GM19397 (cell line): ENCODE data around the gene TAF5L.
A peak's percentile ranks its signal among the peaks of the same experiment; 100 is the strongest.

Experiments
- ATAC-seq: cut with Tn5 transposase; IDR thresholded peaks from one replicate; pipeline ENCODE4 v1.9.1; 2021; ENCODE audit warnings: mild to moderate bottlenecking, moderate library complexity; ENCODE audit not compliant: unreplicated experiment

The TAF5L gene

GRCh38 chr1:229625915-229626831 is at the start of gene TAF5L, which contains the start of gene URB2:
Gene TAF5L (minus strand): TSS chr1:229626122. CDS start chr1:229614482, 11,640 bp downstream.
Gene URB2 (plus strand): TSS chr1:229626247. CDS start chr1:229627634, 1,387 bp downstream.
- peak; percentile 88 for ATAC-seq

GRCh38 chr1:229675396-229675795 is 49.5 kb upstream of the TAF5L start:
- ATAC-seq, result no peak

DNA sequence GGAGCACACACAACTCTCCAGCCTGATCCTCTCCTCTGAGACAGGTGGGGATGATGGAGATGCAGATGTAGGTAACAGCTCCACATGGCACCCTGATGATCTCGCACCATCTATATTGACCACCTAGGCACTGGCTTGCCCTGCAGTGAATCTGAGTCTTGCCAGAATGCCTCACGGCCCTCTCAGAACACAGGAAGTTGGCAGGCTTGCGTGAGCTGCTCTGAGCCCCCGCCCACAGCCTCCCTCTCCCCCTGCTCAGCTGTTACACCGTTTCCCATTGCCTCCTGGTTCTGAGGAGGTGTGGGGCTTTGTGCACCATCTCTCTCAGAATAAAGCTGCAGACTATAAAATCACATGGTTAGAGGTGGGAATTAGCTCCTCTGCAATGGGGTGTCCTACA is 48.1 kb upstream of the TAF5L start:
- ATAC-seq, result no peak

DNA sequence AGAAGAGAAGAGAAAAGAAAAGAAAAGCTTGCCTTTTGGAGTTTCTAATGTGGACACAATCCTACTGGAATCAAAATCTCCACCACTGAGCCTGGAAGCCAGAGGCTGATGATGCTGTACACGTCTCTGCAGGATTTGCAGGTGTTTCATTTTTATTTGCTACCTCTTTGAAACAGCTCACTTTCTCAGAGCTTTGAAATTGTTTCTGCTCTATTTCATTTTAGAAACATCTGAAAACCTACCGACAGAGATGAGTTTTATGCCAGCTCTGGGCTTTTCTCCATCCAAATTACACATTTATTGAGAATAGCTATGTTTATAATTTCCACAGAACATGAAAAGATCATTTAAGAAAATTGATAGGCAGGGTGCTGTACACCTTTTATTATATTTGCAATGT is 46.3 kb upstream of the TAF5L start:
- ATAC-seq, result no peak

DNA sequence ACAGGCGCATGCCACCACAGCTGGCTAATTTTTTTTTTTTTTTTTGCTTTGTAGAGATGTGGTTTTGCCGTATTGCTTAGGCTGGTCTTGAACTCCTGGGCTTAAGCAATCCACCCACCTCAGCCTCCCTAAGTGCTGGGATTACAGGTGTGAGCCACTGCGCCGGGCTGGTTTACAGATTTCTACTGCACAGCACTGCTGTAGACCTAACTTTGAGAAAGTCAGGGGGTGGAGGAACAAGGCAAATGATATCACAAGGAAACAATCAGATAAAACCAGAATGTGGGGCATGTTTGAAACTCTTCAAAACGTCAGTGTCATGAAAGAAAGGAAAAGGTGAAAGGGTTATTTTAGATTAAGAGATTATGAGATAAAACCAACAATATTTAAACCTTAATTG is 45.4 kb upstream of the TAF5L start:
- no peak for ATAC-seq

- ATAC-seq, result no peak
Observed at GRCh38 chr1:229669333-229669732, 43.4 kb upstream of the TAF5L start.

DNA sequence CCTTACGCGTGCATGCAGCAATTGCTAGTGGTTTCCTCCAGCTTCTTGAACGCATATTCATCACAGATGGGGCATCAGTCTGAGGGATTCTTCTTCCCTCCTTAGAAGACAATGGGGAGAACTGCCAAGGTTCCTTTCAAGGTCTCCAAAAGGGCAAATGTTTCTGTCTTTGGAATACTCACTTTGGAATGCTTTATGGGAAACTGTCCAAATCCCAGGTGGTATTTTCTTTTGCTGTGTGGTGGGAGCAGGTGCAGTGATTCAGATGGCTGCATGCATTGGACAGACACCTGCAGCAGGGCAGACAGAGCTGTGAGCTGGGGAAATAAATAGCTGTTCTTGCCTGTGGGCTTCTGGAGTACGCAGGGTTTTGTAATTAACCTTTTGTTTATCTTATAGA is 40.7 kb upstream of the TAF5L start:
- no peak for ATAC-seq

GRCh38 chr1:229665912-229666558 is 40.1 kb upstream of the TAF5L start:
- ATAC-seq, result no peak

DNA sequence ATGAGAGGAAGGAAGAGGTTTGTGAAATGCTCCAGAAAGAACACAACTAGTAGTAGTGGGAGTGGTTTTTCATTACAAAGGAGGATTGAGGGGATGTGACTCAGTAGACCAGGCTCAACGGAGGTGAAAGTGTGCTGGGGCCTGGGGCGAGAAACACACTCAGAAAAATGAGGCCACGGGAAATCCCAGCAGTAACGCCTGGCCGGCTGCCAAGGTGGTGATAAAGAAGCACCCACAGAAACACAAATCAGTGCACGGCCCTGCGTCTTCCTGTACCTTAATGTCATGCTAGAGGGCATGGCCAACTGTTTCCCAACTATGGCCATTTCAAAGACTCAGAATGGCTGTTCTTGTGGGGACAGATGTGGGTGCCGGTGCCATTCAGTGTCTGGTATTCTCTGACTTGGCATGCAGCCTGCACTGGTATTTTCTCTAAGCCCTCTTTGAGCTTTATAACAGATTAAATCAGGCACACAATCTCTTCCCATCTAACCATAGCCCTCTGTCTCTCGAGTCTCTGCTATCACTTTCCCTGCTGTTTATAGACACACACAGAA is 38.3 kb upstream of the TAF5L start:
- ATAC-seq, result no peak

GRCh38 chr1:229661897-229662296 is 36.0 kb upstream of the TAF5L start:
- ATAC-seq, result no peak

- peak; percentile 62 for ATAC-seq
Observed at GRCh38 chr1:229661022-229661877, 35.3 kb upstream of the TAF5L start.

DNA sequence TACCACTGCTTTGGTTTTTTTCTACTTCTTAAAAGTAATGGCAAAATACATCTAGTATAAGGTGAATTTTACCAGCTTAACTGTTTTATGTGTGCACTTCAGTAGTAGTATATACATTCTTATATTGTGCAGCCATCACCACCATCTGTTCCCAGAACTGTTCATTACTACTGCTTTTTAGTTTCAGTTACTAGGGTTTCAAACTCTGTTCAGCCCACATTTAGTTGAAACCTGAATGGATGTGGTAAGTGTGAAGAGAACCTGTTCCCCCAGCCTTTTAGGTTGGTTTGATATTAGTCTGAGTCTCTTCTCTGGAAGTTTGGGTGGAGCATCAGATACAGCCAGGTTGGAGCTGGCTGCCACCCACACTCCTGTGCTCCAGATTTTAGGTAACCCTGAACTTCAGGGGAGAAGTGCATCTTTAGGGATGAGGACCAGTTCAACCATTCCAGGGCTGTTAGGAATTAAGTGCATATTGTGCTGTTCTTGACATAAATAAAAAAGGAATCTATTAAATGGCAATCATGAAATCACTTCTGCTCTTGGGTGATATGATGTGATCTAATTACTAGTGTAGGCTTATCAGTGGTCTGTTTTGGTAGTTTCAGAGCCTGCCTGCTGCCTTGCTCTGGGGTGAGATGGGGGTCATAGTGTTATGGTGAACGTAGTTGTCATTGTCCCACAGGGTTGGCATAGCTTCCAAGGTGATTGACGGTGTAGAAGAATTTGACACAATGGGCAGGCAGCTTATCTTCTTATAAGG is 32.3 kb upstream of the TAF5L start:
- ATAC-seq, result no peak

DNA sequence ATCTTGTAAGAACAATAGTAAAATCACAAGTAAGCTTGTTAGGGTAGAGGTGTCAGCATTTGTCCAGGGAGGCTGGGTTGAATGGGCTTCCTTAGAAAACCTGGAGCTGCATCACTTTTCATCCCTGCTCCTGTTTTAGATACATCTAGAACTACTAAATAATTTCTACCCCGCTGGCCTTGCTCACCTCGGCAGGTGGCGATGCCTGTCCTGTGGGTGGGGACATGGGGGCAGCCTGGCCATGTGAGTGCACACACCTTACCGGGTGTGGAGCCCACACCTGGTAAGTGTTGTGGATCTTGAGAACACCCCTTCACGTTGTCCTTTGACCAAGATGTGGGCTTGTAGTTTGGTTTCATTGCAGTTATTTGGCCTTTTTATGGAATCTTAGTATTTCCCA is 29.9 kb upstream of the TAF5L start:
- ATAC-seq, result no peak

GRCh38 chr1:229653420-229653819 is 27.5 kb upstream of the TAF5L start:
- no peak for ATAC-seq

DNA sequence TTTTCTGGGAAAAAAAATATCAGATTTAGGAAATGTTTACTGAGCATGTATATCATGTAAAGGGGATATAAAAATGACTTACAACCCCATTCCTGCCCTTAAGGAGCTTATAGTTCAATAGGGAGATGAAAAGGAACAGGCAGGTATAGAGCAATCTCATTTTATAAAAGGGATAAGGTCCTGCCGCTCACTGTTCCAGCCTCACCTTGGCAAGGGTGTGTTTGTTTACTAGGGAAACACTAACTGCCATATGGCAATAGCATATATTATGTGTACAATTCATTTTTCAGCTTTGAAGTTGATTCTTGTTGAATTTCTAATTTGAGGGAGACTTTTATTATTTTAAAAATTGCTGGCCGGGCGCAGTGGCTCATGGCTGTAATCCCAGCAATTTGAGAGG is 25.6 kb upstream of the TAF5L start:
- no peak for ATAC-seq

GRCh38 chr1:229650045-229650444 is 24.1 kb upstream of the TAF5L start:
- no peak for ATAC-seq

GRCh38 chr1:229648406-229648805 is 22.5 kb upstream of the TAF5L start:
- no peak for ATAC-seq

GRCh38 chr1:229645324-229645993 is 19.5 kb upstream of the TAF5L start:
- ATAC-seq, result no peak

DNA sequence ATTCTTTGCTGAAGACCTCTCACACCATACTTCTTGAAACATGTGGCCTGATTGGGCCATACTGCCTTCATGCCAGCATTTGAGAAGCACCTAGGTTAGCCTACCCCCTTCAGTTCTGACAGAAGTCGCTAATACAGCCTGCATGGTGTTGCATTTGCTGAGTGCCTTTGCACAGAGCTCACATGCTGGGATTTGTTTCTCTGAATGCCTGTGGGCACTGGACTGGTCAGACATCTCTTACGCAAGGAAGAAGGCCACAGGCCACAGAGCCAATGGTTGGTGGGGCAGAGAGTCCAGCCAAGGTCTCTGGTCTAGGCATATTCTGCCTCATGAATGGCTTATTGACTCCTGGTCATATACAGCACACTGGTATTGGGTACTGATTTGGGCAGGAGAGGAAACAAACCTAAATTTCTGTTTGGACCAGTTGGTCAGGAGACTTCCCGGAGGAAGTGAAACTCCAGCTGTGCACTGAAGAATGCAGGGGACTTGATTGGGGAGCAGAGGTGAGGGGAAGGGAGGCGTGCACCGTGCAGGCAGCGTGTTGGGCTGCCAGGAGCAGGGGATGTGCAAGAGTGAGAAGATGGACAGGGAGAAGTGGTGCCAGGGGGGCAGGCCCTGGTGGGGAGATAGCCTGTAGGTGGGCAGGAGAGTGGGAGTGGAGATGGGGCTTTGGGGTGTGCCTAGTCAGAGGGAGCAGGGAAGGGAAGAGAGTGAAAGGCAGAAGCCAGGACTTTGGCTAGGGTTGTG is 18.2 kb upstream of the TAF5L start:
- ATAC-seq, result peak; percentile 58
